LHCN-M2 (cell line): ENCODE results near the gene ANKRD6. TPM values are rescaled to one million over a fixed set of nuclear protein-coding genes. Genes with fewer than 3 reads are reported as not detected.

Source experiments
- DNase-seq: peaks from one replicate; pipeline ENCODE4 v3.0.0-alpha.2; 2012; ENCODE audit warnings: low read depth
- total RNA-seq: library from RNA; depleted of rRNA; stranded (reverse); fragments of >200 nt; gene quantifications from 2 replicates; pipeline ENCODE4 v1.2.3, GENCODE V29; 2014

Gene ANKRD6
- total RNA-seq, 1 experiment from 2014 or later = 0.17 TPM

- DNase-seq = no peak
Measured at GRCh38 chr6:89506716-89507617, 74.0 kb downstream of the ANKRD6 start.

GRCh38 chr6:89508755-89509563 lies 76.0 kb downstream of the ANKRD6 start:
- DNase-seq = no peak

GRCh38 chr6:89509777-89510281 lies 76.9 kb downstream of the ANKRD6 start:
- DNase-seq = no peak

GRCh38 chr6:89510393-89510792 lies 77.4 kb downstream of the ANKRD6 start:
- no peak for DNase-seq

GRCh38 chr6:89518352-89519055 lies 85.6 kb downstream of the ANKRD6 start:
- DNase-seq = peak; percentile 29

GRCh38 chr6:89520736-89521135 lies 87.8 kb downstream of the ANKRD6 start:
- no peak for DNase-seq

- no peak for DNase-seq
Measured at GRCh38 chr6:89522778-89523177, 89.8 kb downstream of the ANKRD6 start.

- DNase-seq = no peak
Measured at GRCh38 chr6:89525786-89526562, 93.0 kb downstream of the ANKRD6 start.

- no peak for DNase-seq
Measured at GRCh38 chr6:89526563-89526869, 93.6 kb downstream of the ANKRD6 start.

- DNase-seq = no peak
Measured at GRCh38 chr6:89527634-89528033, 94.7 kb downstream of the ANKRD6 start.

- DNase-seq = no peak
Measured at GRCh38 chr6:89528866-89529265, 95.9 kb downstream of the ANKRD6 start.

- DNase-seq = no peak
Measured at GRCh38 chr6:89530982-89531381, 98.0 kb downstream of the ANKRD6 start.

GRCh38 chr6:89536231-89536630 lies 103.3 kb downstream of the ANKRD6 start:
- peak; percentile 3 for DNase-seq

GRCh38 chr6:89539779-89540178 lies 106.8 kb downstream of the ANKRD6 start:
- no peak for DNase-seq

GRCh38 chr6:89542081-89542857 lies 109.3 kb downstream of the ANKRD6 start:
- no peak for DNase-seq

- no peak for DNase-seq
Measured at GRCh38 chr6:89542866-89543265, 109.9 kb downstream of the ANKRD6 start.

- no peak for DNase-seq
Measured at GRCh38 chr6:89547281-89547680, 114.3 kb downstream of the ANKRD6 start.

GRCh38 chr6:89553431-89553830 lies 120.5 kb downstream of the ANKRD6 start:
- DNase-seq = no peak

GRCh38 chr6:89554106-89554505 lies 121.2 kb downstream of the ANKRD6 start:
- no peak for DNase-seq

GRCh38 chr6:89555031-89555430 lies 122.1 kb downstream of the ANKRD6 start:
- DNase-seq = no peak
